ENCODE results near the gene ENO4. TPM values are rescaled to one million over a fixed set of nuclear protein-coding genes. Genes with fewer than 3 reads are reported as not detected.

The ENO4 gene
- total RNA-seq, 4 donors from 2014 or later, result 0.20 to 0.67 (median 0.58) TPM; not detected in 1

GRCh38 chr10:116810895-116811294 is 38.4 kb upstream of the ENO4 start:
- 83 to 85% methylated on average over 2 of the region's 2 CpGs for WGBS, 2 donors (ENCODE audit: low coverage in 1 of 2)

GRCh38 chr10:116811691-116812090 is 37.6 kb upstream of the ENO4 start:
- Histone ChIP-seq H3K36me3 (no peaks in the 10 kb centered on the region), H3K27ac (no peak overlapping the region), H3K4me3 (no peak overlapping the region), H3K27me3 (peaks cover 78% of the 10 kb centered on the region), H3K9me3 (no peaks in the 10 kb centered on the region), H3K4me1 (peaks cover 0 to 9% (median 0%) of the 10 kb centered on the region in 3 donors)
- no peak for TF ChIP-seq EP300 (IDR thresholded peaks at IDR 0.05)
- no peak for TF ChIP-seq CTCF (IDR thresholded peaks at IDR 0.05)
- ATAC-seq, result no peak
- WGBS, 2 donors (ENCODE audit: low coverage in 1 of 2), result 82% methylated on average over 4 of the region's 11 CpGs; no CpG with 5 or more reads in 1 of the 2 donors

More at GRCh38 chr10:116810895-116811294, 38.4 kb upstream of the ENO4 start:
- Histone ChIP-seq H3K4me1 (peaks cover 0 to 9% (median 0%) of the 10 kb centered on the region in 3 donors), H3K36me3 (no peaks in the 10 kb centered on the region), H3K9me3 (no peaks in the 10 kb centered on the region), H3K27ac (no peak overlapping the region), H3K4me3 (no peak overlapping the region), H3K27me3 (peaks cover 71% of the 10 kb centered on the region)
- TF ChIP-seq POLR2A (IDR thresholded peaks at IDR 0.05) (no peak), EP300 (IDR thresholded peaks at IDR 0.05) (no peak), POLR2AphosphoS5 (IDR thresholded peaks at IDR 0.05) (no peak), CTCF (IDR thresholded peaks at IDR 0.05) (no peak)
- no peak for ATAC-seq

- no peak for TF ChIP-seq POLR2A (IDR thresholded peaks at IDR 0.05)
- TF ChIP-seq EP300 (IDR thresholded peaks at IDR 0.05), result no peak
- TF ChIP-seq CTCF (IDR thresholded peaks at IDR 0.05), result no peak
- peaks cover 0 to 14% (median 0%) of the 10 kb centered on the region in 3 donors for H3K9me3 ChIP-seq
- H3K27ac ChIP-seq, result no peak overlapping the region
- H3K36me3 ChIP-seq, result no peaks in the 10 kb centered on the region
- no peak overlapping the region for H3K4me3 ChIP-seq
- 56 to 61% methylated on average over 8 to 16 of the region's 18 CpGs for whole genome bisulfite sequencing, 2 donors (ENCODE audit: low coverage in 1 of 2)
- H3K27me3 ChIP-seq, result peaks cover 87% of the 10 kb centered on the region
- no peak for ATAC-seq
- no peaks in the 10 kb centered on the region for H3K4me1 ChIP-seq
Measured at GRCh38 chr10:116815641-116816415, 33.5 kb upstream of the ENO4 start.

GRCh38 chr10:116817178-116817577 is 32.1 kb upstream of the ENO4 start:
- 21 to 61% methylated on average over 4 to 6 of the region's 10 CpGs for WGBS, 2 donors (ENCODE audit: low coverage in 1 of 2)
- H3K4me3 ChIP-seq, result no peak overlapping the region
- no peak for TF ChIP-seq CTCF (IDR thresholded peaks at IDR 0.05)
- TF ChIP-seq EP300 (IDR thresholded peaks at IDR 0.05), result no peak
- no peak for TF ChIP-seq POLR2AphosphoS5 (IDR thresholded peaks at IDR 0.05)
- TF ChIP-seq POLR2A (IDR thresholded peaks at IDR 0.05), result no peak
- H3K4me1 ChIP-seq, result no peaks in the 10 kb centered on the region
- peaks cover 85% of the 10 kb centered on the region for H3K27me3 ChIP-seq
- H3K36me3 ChIP-seq, result peaks cover 0 to 9% of the 10 kb centered on the region in 2 donors
- no peak for ATAC-seq
- no peak overlapping the region for H3K27ac ChIP-seq
- H3K9me3 ChIP-seq, result peaks cover 0 to 14% (median 0%) of the 10 kb centered on the region in 3 donors

GRCh38 chr10:116817780-116818343 is 31.4 kb upstream of the ENO4 start:
- WGBS, 2 donors (ENCODE audit: low coverage in 1 of 2), result 60 to 61% methylated on average over 1 to 7 of the region's 8 CpGs

More at GRCh38 chr10:116817780-116818343, 31.4 kb upstream of the ENO4 start:
- Histone ChIP-seq H3K4me3 (no peak overlapping the region), H3K27ac (no peak overlapping the region), H3K27me3 (peaks cover 81% of the 10 kb centered on the region), H3K4me1 (no peaks in the 10 kb centered on the region), H3K36me3 (peaks cover 0 to 16% of the 10 kb centered on the region in 2 donors), H3K9me3 (peaks cover 0 to 14% (median 0%) of the 10 kb centered on the region in 3 donors)
- TF ChIP-seq POLR2A (IDR thresholded peaks at IDR 0.05), result no peak
- TF ChIP-seq EP300 (IDR thresholded peaks at IDR 0.05), result no peak
- TF ChIP-seq POLR2AphosphoS5 (IDR thresholded peaks at IDR 0.05), result no peak
- no peak for TF ChIP-seq CTCF (IDR thresholded peaks at IDR 0.05)
- no peak for ATAC-seq

All from gastroesophageal sphincter (tissue), 4 donors.